ENCODE data around the gene JPT2.

Gene JPT2

DNA sequence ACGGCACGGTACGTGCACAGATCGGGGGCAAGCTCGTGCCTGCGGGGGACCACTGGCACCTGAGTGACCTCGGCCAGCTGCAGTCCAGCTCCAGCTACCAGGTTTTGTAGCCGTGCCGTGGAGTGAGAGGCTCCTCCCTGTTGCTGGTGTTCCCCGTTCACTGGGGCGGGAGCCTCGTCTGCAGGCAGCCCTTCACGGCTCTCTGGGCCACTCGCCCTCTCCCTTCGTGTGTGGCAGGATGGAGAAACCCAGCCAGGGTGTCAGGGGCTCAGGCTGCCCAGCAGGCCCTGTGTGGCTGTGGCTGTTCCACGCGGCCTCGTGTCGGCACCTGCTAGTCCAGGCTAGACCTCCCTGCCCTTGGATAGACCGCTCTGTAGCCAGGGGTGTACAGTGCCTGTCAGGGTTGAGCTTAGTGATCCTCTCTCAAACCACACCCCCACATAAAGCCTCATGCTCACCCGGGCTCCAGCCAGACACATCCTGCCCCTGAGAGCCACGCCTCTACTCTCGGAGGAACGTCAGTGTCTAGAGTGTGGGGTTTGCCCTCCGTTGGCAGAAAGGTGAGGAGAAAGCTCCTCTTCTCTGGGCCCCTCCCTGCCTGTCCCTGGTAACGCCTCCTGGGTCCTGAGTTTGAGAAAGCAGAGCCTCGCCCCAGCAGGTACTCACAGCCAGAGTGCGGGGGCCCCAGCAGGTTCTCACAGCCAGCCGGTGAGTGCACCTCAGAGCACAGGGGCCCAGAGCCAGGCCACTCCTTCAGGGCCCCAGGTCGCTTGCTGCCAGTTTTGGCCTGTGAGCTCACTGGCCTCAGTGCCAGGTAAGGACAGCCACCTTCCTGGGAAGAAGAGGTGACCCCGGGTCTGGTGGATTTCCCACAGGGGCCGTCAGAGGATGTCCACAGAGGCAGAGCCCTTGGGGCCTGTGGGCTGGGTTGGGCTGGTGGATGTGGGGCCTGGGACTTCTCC, 65.6 kb downstream of the JPT2 start:
- H3K4me3 ChIP-seq (ENCODE audit: low read length) = no peak overlapping the region
- no peak for DNase-seq (ENCODE audit: low read depth)
- TF ChIP-seq, protein P1, sequence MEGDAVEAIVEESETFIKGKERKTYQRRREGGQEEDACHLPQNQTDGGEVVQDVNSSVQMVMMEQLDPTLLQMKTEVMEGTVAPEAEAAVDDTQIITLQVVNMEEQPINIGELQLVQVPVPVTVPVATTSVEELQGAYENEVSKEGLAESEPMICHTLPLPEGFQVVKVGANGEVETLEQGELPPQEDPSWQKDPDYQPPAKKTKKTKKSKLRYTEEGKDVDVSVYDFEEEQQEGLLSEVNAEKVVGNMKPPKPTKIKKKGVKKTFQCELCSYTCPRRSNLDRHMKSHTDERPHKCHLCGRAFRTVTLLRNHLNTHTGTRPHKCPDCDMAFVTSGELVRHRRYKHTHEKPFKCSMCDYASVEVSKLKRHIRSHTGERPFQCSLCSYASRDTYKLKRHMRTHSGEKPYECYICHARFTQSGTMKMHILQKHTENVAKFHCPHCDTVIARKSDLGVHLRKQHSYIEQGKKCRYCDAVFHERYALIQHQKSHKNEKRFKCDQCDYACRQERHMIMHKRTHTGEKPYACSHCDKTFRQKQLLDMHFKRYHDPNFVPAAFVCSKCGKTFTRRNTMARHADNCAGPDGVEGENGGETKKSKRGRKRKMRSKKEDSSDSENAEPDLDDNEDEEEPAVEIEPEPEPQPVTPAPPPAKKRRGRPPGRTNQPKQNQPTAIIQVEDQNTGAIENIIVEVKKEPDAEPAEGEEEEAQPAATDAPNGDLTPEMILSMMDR (conservative IDR thresholded peaks at IDR 0.05; ENCODE audit: low read depth, low read length) = no peak

DNA sequence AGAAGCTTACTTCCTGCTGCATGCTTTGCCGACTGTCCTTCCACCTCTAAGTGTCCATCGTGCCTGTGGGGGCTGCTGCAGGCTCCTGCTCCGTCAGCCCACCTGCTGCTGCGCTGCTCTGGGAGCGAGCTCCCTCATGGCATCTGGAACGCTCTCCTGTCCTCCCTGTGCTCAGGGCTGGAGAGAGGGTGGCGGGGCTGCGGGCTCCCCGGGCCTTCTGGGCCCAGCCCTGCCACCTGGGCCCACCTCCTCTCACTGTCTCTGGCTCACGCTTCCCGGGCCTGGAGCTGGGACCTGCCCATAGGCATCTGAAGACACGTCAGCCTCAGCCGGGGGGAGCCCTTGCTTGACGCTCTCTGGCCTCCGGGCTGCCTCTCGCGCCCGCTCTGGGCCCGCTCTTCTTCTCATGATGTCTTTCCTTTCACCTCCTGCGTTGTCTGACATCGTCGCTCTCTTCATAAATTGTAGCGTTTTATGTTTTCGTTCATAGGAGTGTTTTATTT, 66.3 kb downstream of the JPT2 start:
- DNase-seq (ENCODE audit: low read depth) = no peak
- no peak overlapping the region for H3K4me3 ChIP-seq (ENCODE audit: low read length)
- TF ChIP-seq, protein P1 (conservative IDR thresholded peaks at IDR 0.05; ENCODE audit: low read depth, low read length) = no peak

DNA sequence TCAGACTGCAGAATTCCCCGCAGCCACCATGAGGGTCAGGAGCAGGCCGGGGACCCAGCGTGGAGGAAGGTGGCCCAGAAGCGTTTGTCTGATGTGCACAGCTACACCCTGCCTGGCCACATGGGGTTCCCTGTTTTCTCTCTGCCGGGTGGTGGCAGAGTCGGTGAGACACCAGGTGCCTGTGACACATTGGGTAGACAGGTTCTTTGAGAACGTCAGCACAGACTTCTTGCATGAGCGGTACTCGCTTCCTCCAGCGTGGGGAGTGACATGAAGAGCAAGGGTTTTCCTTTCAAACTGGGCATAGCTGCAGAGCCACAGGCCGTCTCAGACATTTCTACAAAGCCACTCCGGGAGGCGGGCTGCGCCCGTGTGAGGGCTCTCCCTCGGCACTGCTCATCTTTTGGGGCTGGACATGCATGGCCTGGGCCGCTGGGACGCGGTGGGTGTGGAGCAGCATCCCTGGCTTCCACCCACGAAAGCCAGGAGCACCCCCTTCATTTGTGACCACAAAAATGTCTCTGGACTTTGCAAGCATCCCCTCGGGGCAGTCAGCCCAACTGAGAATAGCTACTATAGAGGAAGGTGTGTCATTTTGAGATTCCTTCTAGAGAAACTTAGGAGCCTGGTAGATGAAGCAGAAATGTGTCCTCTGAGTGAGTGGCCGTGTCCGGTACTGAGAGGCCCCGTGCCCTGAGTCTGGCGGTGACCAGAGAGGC, 67.3 kb downstream of the JPT2 start:
- H3K4me3 ChIP-seq (ENCODE audit: low read length) = no peak overlapping the region
- no peak for DNase-seq (ENCODE audit: low read depth)
- TF ChIP-seq, protein P1 (conservative IDR thresholded peaks at IDR 0.05; ENCODE audit: low read depth, low read length) = no peak

DNA sequence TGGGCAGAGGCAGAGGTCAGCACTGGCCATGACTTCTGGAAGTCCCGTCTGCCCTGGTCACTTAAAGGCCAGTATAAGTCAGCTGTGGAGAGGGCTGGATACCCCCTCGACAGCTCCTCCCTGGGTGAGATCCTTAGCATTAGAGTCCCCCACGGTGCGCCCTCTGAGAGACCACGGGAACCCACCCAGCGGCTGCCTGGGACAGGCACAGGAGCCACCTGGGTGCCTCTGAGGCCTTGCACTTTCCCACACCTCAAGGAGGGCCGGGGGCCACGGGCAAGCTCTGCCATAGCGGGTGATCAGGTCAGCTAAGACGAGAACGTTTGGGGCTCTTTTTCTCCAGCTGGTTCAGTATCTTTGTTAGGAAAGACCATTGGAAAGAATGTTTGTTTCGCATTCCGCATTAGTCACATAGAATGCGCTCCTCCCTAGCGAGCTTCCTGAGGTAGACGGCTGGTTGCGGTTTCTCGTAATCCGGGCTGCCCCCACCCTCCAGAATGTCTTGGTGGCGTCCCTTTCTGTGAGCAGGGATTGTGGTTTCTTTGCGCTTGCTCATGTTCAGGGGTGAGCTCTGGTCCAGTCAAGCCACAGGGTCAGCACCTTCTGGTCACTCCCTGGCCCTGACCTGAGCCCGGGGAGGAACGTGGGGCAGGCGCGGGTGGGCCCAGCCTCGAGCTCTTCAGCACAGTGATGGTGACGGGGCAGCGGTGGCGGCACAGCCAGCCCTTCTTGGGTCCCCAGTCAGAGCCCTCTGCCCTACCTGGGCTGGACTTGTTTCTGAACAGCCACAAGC, 68.0 kb downstream of the JPT2 start:
- peak; percentile 37 for DNase-seq (ENCODE audit: low read depth)
- H3K4me3 ChIP-seq (ENCODE audit: low read length) = no peak overlapping the region
- TF ChIP-seq, protein P1 (conservative IDR thresholded peaks at IDR 0.05; ENCODE audit: low read depth, low read length) = no peak

DNA sequence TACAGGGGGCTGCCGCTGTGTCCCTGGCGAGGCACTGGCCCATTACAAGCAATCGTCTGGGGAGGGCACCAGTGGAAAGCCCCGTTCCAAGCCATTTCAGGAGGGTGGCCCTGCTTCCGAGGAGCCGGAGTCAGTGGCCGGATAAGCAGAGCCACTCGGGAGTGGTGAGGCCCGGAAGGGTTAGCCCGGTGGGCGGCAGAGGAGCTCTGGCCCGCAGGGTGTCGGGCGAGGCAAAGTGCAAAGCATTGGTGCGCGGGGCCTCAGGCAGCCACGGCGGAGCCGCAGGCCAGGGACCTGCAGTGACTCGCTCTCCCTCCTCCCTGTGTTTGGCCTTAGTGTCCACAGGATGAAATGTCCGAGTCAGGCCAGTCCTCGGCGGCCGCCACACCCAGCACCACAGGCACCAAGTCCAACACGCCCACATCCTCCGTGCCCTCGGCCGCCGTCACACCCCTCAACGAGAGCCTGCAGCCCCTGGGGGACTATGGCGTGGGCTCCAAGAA, 68.7 kb downstream of the JPT2 start:
- no peak for DNase-seq (ENCODE audit: low read depth)
- H3K4me3 ChIP-seq (ENCODE audit: low read length) = no peak overlapping the region
- TF ChIP-seq, protein P1 (conservative IDR thresholded peaks at IDR 0.05; ENCODE audit: low read depth, low read length) = no peak

DNA sequence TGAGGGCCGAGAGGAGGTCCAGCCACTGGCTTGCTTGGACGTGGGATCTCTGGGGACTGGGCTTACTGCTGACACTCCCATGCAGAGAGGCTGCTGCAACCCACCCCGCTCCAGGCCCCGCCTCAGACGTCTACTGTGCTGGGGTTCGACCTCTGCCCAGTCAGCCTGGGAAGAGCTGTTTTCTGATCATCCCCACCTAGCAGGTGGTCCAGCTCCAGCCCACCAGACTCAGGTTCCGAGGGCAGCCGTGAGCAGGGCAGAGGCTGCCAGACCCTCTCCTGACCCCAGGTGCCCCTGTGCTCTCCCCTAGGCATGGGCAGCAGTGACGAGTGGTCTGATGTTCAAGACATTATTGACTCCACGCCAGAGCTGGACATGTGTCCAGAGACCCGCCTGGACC, 69.9 kb downstream of the JPT2 start:
- TF ChIP-seq, protein P1 (conservative IDR thresholded peaks at IDR 0.05; ENCODE audit: low read depth, low read length) = no peak
- no peak for DNase-seq (ENCODE audit: low read depth)

More for the DNA sequence above, 69.9 kb downstream of the JPT2 start:
- H3K4me3 ChIP-seq (ENCODE audit: low read length) = no peak overlapping the region

Measured in retinal pigment epithelial cell (primary cell).